HG03575 (cell line): ENCODE results near the gene MSGN1.

ENCODE experiments used
- ATAC-seq: cut with Tn5 transposase; IDR thresholded peaks from one replicate; pipeline ENCODE4 v1.9.1; 2021; ENCODE audit not compliant: unreplicated experiment, insufficient number of reproducible peaks, low FRiP score; ENCODE audit errors: extremely low read depth

The MSGN1 gene

GRCh38 chr2:17816396-17817245 is at the start of gene MSGN1:
Gene MSGN1, plus strand, starts transcription at chr2:17816460. Its CDS starts 59 bp downstream, at chr2:17816519.
- no peak for ATAC-seq

- ATAC-seq = no peak
These were observed 47.4 kb upstream of the MSGN1 start for GRCh38 chr2:17768894-17769293.

GRCh38 chr2:17771956-17772355 is 44.3 kb upstream of the MSGN1 start:
- no peak for ATAC-seq

- no peak for ATAC-seq
These were observed 43.7 kb upstream of the MSGN1 start for GRCh38 chr2:17772532-17772931.

- ATAC-seq = no peak
These were observed 35.7 kb upstream of the MSGN1 start for GRCh38 chr2:17780546-17780945.

GRCh38 chr2:17781482-17781881 is 34.8 kb upstream of the MSGN1 start:
- ATAC-seq = no peak

GRCh38 chr2:17786727-17787126 is 29.5 kb upstream of the MSGN1 start:
- ATAC-seq = no peak

- no peak for ATAC-seq
These were observed 27.5 kb upstream of the MSGN1 start for GRCh38 chr2:17788773-17789172.

- no peak for ATAC-seq
These were observed 25.7 kb upstream of the MSGN1 start for GRCh38 chr2:17790536-17790935.

- no peak for ATAC-seq
These were observed 25.0 kb upstream of the MSGN1 start for GRCh38 chr2:17791121-17791816.

GRCh38 chr2:17791817-17792130 is 24.5 kb upstream of the MSGN1 start:
- ATAC-seq = no peak

GRCh38 chr2:17792515-17792914 is 23.7 kb upstream of the MSGN1 start:
- no peak for ATAC-seq

- ATAC-seq = no peak
These were observed 23.0 kb upstream of the MSGN1 start for GRCh38 chr2:17793296-17793695.

GRCh38 chr2:17793803-17794354 is 22.4 kb upstream of the MSGN1 start:
- ATAC-seq = no peak

GRCh38 chr2:17795309-17795708 is 21.0 kb upstream of the MSGN1 start:
- no peak for ATAC-seq

- no peak for ATAC-seq
These were observed 17.9 kb upstream of the MSGN1 start for GRCh38 chr2:17798338-17798737.

GRCh38 chr2:17799301-17800120 is 16.7 kb upstream of the MSGN1 start:
- no peak for ATAC-seq

- no peak for ATAC-seq
These were observed 16.0 kb upstream of the MSGN1 start for GRCh38 chr2:17800219-17800618.

- no peak for ATAC-seq
These were observed 15.4 kb upstream of the MSGN1 start for GRCh38 chr2:17800693-17801458.
